ENCODE data around the gene ALK. TPM values are rescaled to one million over a fixed set of nuclear protein-coding genes. Genes with fewer than 3 reads are reported as not detected.
A peak's percentile ranks its signal among the peaks of the same experiment; 100 is the strongest.
"Not testable (repeated sequence)": the region's sequence is repeated elsewhere in the genome, so short reads cannot be mapped to it uniquely, and the experiment has no call there.

Gene ALK
- total RNA-seq, 4 donors from 2014 or later, result 0.88 to 1.3 (median 1.3) TPM; not detected in 1

GRCh38 chr2:29259221-29259620 lies 662.2 kb downstream of the ALK start:
- Histone ChIP-seq H3K4me1 (no peaks in the 10 kb centered on the region), H3K27me3 (no peaks in the 10 kb centered on the region), H3K27ac (no peak overlapping the region), H3K36me3 (no peaks in the 10 kb centered on the region), H3K4me3 (no peak overlapping the region), H3K9me3 (no peaks in the 10 kb centered on the region)
- TF ChIP-seq POLR2A (IDR thresholded peaks at IDR 0.05), result no peak
- TF ChIP-seq, protein P1, sequence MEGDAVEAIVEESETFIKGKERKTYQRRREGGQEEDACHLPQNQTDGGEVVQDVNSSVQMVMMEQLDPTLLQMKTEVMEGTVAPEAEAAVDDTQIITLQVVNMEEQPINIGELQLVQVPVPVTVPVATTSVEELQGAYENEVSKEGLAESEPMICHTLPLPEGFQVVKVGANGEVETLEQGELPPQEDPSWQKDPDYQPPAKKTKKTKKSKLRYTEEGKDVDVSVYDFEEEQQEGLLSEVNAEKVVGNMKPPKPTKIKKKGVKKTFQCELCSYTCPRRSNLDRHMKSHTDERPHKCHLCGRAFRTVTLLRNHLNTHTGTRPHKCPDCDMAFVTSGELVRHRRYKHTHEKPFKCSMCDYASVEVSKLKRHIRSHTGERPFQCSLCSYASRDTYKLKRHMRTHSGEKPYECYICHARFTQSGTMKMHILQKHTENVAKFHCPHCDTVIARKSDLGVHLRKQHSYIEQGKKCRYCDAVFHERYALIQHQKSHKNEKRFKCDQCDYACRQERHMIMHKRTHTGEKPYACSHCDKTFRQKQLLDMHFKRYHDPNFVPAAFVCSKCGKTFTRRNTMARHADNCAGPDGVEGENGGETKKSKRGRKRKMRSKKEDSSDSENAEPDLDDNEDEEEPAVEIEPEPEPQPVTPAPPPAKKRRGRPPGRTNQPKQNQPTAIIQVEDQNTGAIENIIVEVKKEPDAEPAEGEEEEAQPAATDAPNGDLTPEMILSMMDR (IDR thresholded peaks at IDR 0.05), result no peak
- DNase-seq, result no peak

DNA sequence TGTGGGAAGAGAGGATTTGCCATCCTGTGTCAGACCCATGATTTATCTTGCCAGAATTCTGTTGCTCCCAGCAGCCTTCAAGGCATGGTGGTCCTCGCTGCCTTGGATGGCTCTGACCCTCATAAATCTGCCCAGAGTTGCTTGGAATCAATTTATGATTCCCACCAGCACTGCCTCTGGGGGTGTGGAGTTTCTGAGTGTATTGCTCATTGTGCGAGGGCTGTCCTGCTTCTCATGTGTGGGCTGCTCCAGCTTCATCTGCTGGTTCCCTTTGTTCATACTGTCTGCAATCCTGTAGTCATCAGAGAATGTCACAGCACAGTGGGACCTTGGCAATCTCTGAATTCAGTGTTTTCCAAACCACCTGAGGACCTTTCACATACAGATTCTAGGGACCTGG lies 666.4 kb downstream of the ALK start:
- Histone ChIP-seq H3K27ac (no peak overlapping the region), H3K9me3 (no peaks in the 10 kb centered on the region), H3K27me3 (no peaks in the 10 kb centered on the region), H3K4me1 (no peaks in the 10 kb centered on the region), H3K36me3 (no peaks in the 10 kb centered on the region), H3K4me3 (no peak overlapping the region)
- TF ChIP-seq, protein P1 (IDR thresholded peaks at IDR 0.05), result no peak
- TF ChIP-seq POLR2A (IDR thresholded peaks at IDR 0.05), result no peak
- peak in 1 of 3 donors; percentile 7 for DNase-seq

DNA sequence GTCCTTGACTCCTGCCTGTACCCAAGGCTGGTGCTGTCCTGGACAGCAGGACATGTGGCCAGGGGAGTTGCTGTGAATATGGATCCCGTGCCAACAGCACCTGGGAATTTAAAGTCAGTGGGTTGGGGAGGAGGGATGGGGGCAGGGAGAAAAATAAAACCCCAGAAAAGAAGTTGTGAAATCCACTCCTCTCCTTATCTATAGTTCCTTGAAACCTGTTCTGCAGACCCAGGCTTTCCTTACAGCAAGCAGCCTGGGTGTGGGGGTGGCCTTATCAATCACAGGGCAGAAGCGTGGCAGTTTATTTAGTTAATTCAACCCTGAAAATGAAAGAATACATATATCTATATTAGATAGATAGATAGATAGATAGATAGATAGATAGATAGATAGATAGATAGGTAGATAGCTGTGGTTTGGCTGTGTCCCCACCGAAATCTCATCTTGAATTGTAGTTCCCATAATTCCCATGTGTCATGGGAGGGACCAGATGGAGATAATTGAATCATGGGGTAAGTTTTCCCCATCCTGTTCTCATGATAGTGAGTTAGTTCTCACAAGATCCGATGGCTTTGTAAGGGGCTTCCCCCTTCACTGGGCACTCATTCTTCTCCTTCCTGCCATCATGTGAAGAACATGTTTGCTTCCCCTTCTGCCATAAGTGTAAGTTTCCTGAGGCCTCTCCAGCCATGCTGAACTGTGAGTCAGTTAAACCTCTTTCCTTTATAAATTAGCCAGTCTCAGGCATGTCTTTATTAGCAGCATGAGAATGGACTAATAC lies 667.7 kb downstream of the ALK start:
- not testable (repeated sequence) for H3K36me3 ChIP-seq, H3K9me3 ChIP-seq, H3K4me1 ChIP-seq, H3K4me3 ChIP-seq, H3K27ac ChIP-seq, H3K27me3 ChIP-seq
- DNase-seq, result peak in 1 of 3 donors; percentile 2

- Histone ChIP-seq H3K4me1 (no peaks in the 10 kb centered on the region), H3K36me3 (no peaks in the 10 kb centered on the region)
These were observed 668.4 kb downstream of the ALK start for GRCh38 chr2:29253026-29253425.

DNA sequence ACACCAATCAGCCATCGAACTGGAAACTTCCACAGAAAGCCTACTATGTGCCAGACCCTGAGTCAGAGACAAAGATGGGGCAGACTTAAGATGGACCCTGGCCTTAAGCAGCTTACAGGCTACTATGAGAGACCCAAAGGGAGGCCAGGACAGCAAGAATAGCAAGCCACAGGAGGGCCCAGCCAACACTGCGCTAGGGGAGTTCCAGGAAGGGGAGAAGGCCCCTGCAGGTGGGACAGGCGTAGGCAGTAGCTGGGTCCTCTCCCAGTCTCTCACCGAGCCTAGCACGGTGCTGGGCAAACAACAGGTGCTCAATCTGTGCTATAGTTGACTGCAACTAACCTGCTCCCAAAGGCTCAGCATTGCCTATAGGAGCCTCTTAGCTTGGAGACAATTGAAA lies 670.0 kb downstream of the ALK start:
- H3K4me1 ChIP-seq, result no peaks in the 10 kb centered on the region
- no peaks in the 10 kb centered on the region for H3K36me3 ChIP-seq
- no peaks in the 10 kb centered on the region for H3K27me3 ChIP-seq
- peak in 1 of 3 donors; percentile 23 for DNase-seq
- H3K9me3 ChIP-seq, result no peaks in the 10 kb centered on the region
- no peak for TF ChIP-seq POLR2A (IDR thresholded peaks at IDR 0.05)
- TF ChIP-seq, protein P1 (IDR thresholded peaks at IDR 0.05), result no peak
- no peak overlapping the region for H3K4me3 ChIP-seq
- H3K27ac ChIP-seq, result no peak overlapping the region

More at GRCh38 chr2:29253026-29253425, 668.4 kb downstream of the ALK start:
- H3K9me3 ChIP-seq, result no peaks in the 10 kb centered on the region
- H3K27me3 ChIP-seq, result no peaks in the 10 kb centered on the region
- no peak overlapping the region for H3K4me3 ChIP-seq
- TF ChIP-seq POLR2A (IDR thresholded peaks at IDR 0.05), result no peak
- TF ChIP-seq, protein P1 (IDR thresholded peaks at IDR 0.05), result no peak
- no peak overlapping the region for H3K27ac ChIP-seq
- peak in 1 of 3 donors; percentile 10 for DNase-seq

- TF ChIP-seq, protein P1 (IDR thresholded peaks at IDR 0.05), result no peak
- no peak for TF ChIP-seq POLR2A (IDR thresholded peaks at IDR 0.05)
- no peak overlapping the region for H3K4me3 ChIP-seq
- no peak overlapping the region for H3K27ac ChIP-seq
- DNase-seq, result peak in 1 of 3 donors; percentile 13
- no peaks in the 10 kb centered on the region for H3K36me3 ChIP-seq
- H3K4me1 ChIP-seq, result no peaks in the 10 kb centered on the region
- no peaks in the 10 kb centered on the region for H3K9me3 ChIP-seq
- H3K27me3 ChIP-seq, result no peaks in the 10 kb centered on the region
These were observed 670.4 kb downstream of the ALK start for GRCh38 chr2:29250977-29251376.

Data from Peyer's patch (tissue), 4 donors.